ENCODE results near the gene KCNN4. TPM values are rescaled to one million over a fixed set of nuclear protein-coding genes. Genes with fewer than 3 reads are reported as not detected.

KCNN4 gene
- total RNA-seq, 4 donors from 2014 or later, result 0.29 to 1.7 (median 1.0) TPM

DNA sequence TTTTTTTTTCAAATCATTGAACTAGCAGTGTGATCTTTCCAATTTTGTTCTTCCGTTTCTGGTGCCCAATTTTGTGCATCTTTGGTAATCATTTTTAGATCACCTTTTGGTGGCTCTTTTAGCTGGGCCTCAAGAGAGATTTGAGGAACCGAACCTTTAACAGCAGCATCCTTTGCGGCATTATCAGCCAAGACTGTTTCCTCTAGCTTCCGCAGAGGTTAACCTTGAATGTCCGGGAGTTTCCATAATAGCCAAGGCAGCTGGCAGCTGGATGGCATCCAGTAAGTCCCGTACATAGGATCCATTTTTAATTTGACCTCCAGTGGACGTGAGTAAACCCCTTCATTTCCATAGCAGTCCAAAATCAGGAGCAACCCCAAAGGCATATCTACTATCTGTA lies 55.3 kb downstream of the KCNN4 start:
- TF ChIP-seq, protein P1, sequence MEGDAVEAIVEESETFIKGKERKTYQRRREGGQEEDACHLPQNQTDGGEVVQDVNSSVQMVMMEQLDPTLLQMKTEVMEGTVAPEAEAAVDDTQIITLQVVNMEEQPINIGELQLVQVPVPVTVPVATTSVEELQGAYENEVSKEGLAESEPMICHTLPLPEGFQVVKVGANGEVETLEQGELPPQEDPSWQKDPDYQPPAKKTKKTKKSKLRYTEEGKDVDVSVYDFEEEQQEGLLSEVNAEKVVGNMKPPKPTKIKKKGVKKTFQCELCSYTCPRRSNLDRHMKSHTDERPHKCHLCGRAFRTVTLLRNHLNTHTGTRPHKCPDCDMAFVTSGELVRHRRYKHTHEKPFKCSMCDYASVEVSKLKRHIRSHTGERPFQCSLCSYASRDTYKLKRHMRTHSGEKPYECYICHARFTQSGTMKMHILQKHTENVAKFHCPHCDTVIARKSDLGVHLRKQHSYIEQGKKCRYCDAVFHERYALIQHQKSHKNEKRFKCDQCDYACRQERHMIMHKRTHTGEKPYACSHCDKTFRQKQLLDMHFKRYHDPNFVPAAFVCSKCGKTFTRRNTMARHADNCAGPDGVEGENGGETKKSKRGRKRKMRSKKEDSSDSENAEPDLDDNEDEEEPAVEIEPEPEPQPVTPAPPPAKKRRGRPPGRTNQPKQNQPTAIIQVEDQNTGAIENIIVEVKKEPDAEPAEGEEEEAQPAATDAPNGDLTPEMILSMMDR (IDR thresholded peaks at IDR 0.05), result no peak
- no peak for TF ChIP-seq POLR2A (IDR thresholded peaks at IDR 0.05)
- intact Hi-C loops (cut with DNase I), result no loop called here
- DNase-seq, result no peak
- WGBS, 2 donors, result 60 to 63% methylated on average over 7 of the region's 7 CpGs
- H3K36me3 ChIP-seq, result peaks cover 0 to 6% of the 10 kb centered on the region in 2 donors
- H3K27me3 ChIP-seq, result no peaks in the 10 kb centered on the region
- H3K9me3 ChIP-seq, result no peaks in the 10 kb centered on the region
- no peaks in the 10 kb centered on the region for H3K4me1 ChIP-seq
- no peak overlapping the region for H3K4me3 ChIP-seq (replicated peaks in 1 of 3)
- H3K27ac ChIP-seq, result no peak overlapping the region

DNA sequence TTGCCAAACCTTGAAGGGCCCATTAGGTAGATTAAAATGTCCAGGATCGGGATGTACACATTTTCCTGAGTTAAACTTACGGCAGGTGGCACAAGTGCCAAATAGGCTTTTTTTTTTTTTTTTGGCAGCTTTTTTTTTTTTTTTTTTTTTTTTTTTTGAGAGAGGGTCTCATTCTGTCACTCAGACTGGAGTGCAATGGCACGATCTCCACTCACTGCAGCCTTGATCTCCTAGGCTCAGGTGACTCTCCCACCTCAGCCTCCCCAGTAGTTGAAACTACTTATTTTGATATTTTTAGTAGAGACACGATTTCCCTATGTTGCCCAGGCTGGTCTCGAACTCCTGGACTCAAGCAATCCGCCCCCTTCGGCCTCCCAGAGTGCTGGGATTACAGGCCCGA lies 55.9 kb downstream of the KCNN4 start:
- intact Hi-C loops (cut with DNase I), result no loop called here
- Histone ChIP-seq H3K9me3 (no peaks in the 10 kb centered on the region), H3K4me3 (replicated peaks in 1 of 3) (no peak overlapping the region), H3K36me3 (peaks cover 0 to 5% of the 10 kb centered on the region in 2 donors), H3K4me1 (no peaks in the 10 kb centered on the region), H3K27me3 (no peaks in the 10 kb centered on the region), H3K27ac (no peak overlapping the region)
- 71 to 73% methylated on average over 8 of the region's 8 CpGs for WGBS, 2 donors
- no peak for TF ChIP-seq POLR2A (IDR thresholded peaks at IDR 0.05)
- TF ChIP-seq, protein P1 (IDR thresholded peaks at IDR 0.05), result no peak
- DNase-seq, result no peak

DNA sequence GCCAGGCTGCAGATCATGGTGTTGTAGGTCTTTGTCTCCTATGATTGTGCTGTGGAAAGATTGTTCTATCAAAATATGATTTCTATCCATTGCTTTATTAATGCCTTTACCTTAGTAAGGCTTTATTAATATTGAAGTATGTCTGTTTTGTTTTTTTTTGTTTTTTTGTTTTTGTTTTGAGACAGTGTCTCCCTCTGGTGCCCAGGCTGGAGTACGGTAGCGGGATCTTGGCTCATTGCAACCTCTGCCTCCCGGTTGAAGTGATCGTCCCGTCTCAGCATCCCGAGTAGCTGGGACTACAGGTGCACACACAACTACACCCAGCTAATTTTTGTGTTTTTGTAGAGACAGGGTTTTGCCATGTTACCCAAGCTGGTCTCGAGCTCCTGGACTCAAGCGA lies 57.2 kb downstream of the KCNN4 start:
- Histone ChIP-seq H3K4me1 (no peaks in the 10 kb centered on the region), H3K27ac (no peak overlapping the region), H3K36me3 (peaks cover 0 to under 1% of the 10 kb centered on the region in 2 donors), H3K9me3 (no peaks in the 10 kb centered on the region), H3K4me3 (replicated peaks in 1 of 3) (no peak overlapping the region), H3K27me3 (no peaks in the 10 kb centered on the region)
- TF ChIP-seq, protein P1 (IDR thresholded peaks at IDR 0.05), result no peak
- TF ChIP-seq POLR2A (IDR thresholded peaks at IDR 0.05), result no peak
- DNase-seq, result no peak
- intact Hi-C loops (cut with DNase I), result no loop called here
- WGBS, 2 donors, result 55 to 59% methylated on average over 8 of the region's 8 CpGs

DNA sequence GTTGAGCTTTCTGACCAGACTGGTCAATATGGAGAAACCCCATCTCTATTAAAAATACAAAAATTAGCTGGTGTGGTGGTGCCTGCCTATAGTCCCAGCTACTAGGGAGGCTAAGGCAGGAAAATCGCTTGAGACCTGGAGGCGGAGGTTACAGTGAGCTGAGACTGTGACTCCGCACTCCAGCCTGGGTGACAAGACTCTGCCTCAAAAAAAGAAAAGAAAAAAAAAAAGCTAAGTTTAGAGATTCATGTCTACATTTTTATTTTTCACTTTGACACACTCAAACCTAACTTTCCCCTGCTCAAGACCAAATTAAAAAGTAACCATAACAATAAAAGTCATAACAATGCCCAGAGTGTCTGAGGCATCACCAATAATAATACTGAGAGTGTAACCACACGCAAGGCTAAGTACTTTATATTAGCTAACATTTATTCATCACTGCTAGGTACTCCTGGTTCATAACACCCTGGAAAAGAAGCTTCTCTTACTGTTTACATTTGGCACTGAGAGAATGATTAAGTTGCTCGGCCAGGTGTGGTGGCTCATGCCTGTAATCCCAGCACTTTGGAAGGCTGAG lies 59.2 kb downstream of the KCNN4 start:
- no peaks in the 10 kb centered on the region for H3K27me3 ChIP-seq
- 79 to 88% methylated on average over 5 of the region's 5 CpGs for WGBS, 2 donors
- no peak for DNase-seq
- H3K4me3 ChIP-seq (replicated peaks in 1 of 3), result no peak overlapping the region
- no peak overlapping the region for H3K27ac ChIP-seq
- H3K36me3 ChIP-seq, result no peaks in the 10 kb centered on the region
- no peaks in the 10 kb centered on the region for H3K9me3 ChIP-seq
- TF ChIP-seq, protein P1 (IDR thresholded peaks at IDR 0.05), result no peak
- no peak for TF ChIP-seq POLR2A (IDR thresholded peaks at IDR 0.05)
- intact Hi-C loops (cut with DNase I), result no loop called here
- no peaks in the 10 kb centered on the region for H3K4me1 ChIP-seq

DNA sequence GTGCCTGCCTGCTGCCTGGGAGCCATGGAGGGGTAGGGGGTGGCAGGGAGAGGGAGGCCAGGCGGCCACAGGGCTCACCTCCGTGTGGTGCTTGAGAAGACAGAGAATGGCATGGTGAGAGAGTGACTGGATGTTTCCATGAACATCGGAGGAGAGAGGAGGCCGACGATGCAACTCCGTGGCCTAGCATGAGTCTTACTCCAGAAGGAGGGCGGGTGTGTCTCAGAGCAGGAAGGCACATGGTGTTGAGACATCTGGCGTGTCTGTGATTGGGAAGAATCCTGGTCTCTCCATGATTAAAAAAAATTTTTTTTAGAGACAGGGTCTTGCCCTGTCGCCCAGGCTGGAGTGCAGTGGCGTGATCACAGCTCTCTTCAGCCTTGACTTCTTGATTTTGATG lies 59.8 kb downstream of the KCNN4 start:
- TF ChIP-seq, protein P1 (IDR thresholded peaks at IDR 0.05), result no peak
- TF ChIP-seq POLR2A (IDR thresholded peaks at IDR 0.05), result no peak
- Histone ChIP-seq H3K4me1 (no peaks in the 10 kb centered on the region), H3K4me3 (replicated peaks in 1 of 3) (no peak overlapping the region), H3K36me3 (no peaks in the 10 kb centered on the region), H3K9me3 (no peaks in the 10 kb centered on the region), H3K27ac (no peak overlapping the region), H3K27me3 (no peaks in the 10 kb centered on the region)
- intact Hi-C loops (cut with DNase I), result no loop called here
- 79 to 85% methylated on average over 10 of the region's 10 CpGs for WGBS, 2 donors
- DNase-seq, result no peak

All from thyroid gland (tissue), 4 donors.